HTR-8/SVneo (cell line): ENCODE measurements around the gene LGALSL.

Experiments used
- DNase-seq: peaks from one replicate; pipeline ENCODE4 v3.0.0; 2011; ENCODE audit warnings: low spot score, mixed read lengths; ENCODE audit not compliant: insufficient read length
- FAIRE-seq: peaks from 2 replicates; lab custom pipeline; 2011; peaks lifted over from hg19 to GRCh38; lab: Jason Lieb, UNC

LGALSL gene

GRCh38 chr2:64489081-64489751 is 35.3 kb downstream of the LGALSL start:
- no peak for FAIRE-seq
- DNase-seq, result no peak

GRCh38 chr2:64491426-64491825 is 37.5 kb downstream of the LGALSL start:
- DNase-seq, result no peak
- FAIRE-seq, result no peak

DNA sequence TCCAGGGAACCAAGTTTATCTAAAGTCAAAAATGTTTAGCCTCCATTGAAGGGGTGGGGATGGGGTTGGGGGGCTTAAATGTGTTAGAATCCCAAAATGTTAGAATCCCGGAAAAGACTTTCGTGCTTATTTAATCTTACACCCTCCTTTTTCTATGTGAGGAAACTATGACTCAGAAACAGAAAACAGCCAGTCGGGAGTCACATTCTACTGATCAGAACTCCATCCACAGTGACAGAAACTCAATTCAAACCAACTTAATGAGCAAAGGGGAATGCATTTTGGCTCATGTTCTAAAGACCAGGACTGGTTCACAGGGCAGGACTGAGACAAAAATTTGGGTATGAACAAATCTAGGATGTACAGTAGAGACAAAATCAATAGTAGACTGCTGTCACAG is 38.3 kb downstream of the LGALSL start:
- FAIRE-seq, result no peak
- no peak for DNase-seq

DNA sequence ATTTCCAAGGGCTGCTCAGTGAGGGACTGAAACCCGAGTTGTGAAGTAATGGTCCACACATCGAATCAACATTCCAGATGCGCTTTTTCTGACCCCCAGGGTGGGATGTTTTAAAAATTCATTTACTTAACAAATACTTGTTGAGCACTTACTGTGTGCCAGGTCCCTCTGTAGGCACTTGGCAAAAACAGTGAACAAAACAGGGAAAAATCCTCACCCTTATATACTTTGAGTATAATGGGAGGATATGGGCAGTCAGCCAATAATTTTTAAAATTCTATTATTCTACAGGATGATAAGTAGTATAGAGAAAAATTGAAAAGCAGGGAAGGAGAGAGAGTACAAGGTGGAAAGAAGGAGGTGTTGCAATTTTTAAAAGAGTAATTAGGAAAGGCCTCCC is 38.9 kb downstream of the LGALSL start:
- DNase-seq (no peak), FAIRE-seq (no peak)

GRCh38 chr2:64493788-64494187 is 39.8 kb downstream of the LGALSL start:
- no peak for FAIRE-seq
- no peak for DNase-seq

GRCh38 chr2:64498438-64498837 is 44.5 kb downstream of the LGALSL start:
- DNase-seq, result no peak
- FAIRE-seq, result no peak

GRCh38 chr2:64500549-64500948 is 46.6 kb downstream of the LGALSL start:
- no peak for FAIRE-seq
- DNase-seq, result no peak

- FAIRE-seq (no peak), DNase-seq (no peak)
Observed at GRCh38 chr2:64501946-64502345, 48.0 kb downstream of the LGALSL start.

DNA sequence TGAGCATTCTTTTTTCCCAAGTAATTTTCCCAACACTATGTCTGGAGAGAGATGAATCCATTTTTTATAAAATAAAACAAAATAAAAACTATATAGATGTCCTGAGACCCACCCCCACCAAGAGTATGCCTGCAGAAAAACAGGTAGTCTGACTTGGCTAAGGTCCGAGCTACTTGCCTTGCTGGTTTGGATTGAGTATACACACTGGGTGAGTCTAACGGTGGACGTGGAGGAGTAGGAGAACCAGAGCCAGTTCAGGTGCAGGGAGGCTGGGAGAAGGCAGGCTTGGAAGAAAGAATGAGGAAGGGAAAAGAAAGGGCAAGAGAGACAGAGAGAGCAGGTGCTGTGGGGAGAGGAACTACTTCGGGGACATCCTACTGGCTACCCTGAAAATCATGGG is 48.9 kb downstream of the LGALSL start:
- DNase-seq (no peak), FAIRE-seq (no peak)

GRCh38 chr2:64504774-64505720 is 51.1 kb downstream of the LGALSL start:
- FAIRE-seq (no peak), DNase-seq (no peak)

- DNase-seq, result no peak
Observed at GRCh38 chr2:64506686-64507085, 52.7 kb downstream of the LGALSL start.

More at GRCh38 chr2:64506686-64507085, 52.7 kb downstream of the LGALSL start:
- FAIRE-seq, result no peak
